Measurements from ENCODE around the gene HK3.
"Not testable (repeated sequence)": the region's sequence is repeated elsewhere in the genome, so short reads cannot be mapped to it uniquely, and the experiment has no call there.

The HK3 gene

DNA sequence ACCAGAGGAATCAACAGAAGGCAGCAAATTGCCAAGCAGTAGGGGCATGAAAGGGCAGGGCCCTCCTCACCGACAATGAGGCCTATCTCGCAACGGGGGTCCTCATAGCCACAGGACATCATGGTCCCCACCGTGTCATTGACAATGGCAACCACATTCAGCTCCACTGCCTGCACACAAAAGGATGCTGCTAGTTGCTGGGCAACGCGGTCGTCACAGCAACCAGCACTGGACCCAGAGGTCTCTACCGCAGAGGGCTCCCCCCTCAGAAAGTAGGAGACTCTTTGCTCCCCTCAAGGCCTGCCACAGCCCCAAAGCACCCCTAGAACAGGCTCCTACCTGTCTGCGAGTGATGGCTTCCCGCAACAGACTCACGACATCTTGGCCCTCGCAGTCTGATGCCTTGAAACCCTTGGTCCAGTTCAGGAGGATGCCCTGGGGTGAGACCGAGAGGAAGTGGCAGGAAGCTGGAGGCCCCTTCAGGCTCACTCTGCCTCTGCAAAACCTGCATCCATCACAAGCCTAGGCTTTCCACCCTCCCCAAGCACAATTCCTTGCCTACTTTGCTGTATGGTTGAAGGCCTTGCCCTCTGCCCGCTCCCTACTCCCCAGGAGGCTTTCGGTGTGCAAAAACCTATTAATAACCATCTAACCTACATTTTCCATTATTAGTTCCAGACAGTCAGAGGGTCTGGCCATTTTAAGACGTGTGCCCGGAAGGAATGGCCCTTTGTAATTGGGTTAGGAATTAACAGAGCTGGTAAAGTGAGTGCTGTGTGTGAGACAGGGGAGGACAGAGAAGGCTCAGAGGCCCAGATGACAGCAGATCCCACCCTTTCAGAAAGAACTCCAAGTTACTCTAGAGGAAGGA lies 15.2 kb downstream of the HK3 start:
- DNase-seq (ENCODE audit: low read depth in 1 of 2, low spot score in 1 of 2) = no peak

- DNase-seq (ENCODE audit: low read depth in 1 of 2, low spot score in 1 of 2) = no peak
Measured at GRCh38 chr5:176882567-176882903, 16.6 kb downstream of the HK3 start.

DNA sequence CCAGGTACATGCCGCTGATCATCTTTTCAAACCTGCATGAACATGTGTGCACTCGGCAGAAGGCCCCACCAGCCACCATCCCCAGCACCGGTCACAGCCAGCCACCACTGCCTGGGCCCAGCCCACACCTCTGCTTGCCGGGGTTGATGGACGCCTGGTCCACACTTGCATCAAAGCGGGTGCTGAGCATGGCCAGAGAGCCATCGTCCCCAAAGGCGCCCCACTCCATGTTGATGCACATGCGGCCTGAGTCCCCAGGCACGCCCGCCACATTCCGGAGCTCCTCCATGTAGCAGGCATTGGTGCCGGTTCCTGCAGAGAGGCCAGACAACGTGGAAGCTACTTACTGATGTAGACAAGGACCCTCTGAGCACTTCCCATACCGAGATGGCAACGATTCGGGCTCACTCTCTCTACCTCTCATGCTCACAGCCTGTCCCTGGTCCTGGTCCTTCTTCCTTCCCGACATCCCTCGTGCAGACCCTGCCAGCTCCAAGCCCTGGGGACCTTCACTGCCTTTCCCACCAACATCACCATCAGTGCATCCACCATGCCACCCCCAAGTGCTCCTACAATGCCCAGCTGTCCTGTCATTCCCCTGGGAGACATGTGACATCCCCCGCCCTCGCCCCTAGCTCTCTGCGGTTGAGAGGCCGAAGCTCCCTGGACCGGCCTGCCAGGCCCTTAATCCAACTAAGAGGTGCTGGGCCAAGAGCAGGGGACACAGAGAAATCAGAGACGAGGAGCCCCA lies 17.2 kb downstream of the HK3 start:
- no peak for DNase-seq (ENCODE audit: low read depth in 1 of 2, low spot score in 1 of 2)

- no peak for DNase-seq (ENCODE audit: low read depth in 1 of 2, low spot score in 1 of 2)
Measured at GRCh38 chr5:176881021-176881749, 18.0 kb downstream of the HK3 start.

- DNase-seq (ENCODE audit: low read depth in 1 of 2, low spot score in 1 of 2) = no peak
Measured at GRCh38 chr5:176880366-176881020, 18.7 kb downstream of the HK3 start.

GRCh38 chr5:176879663-176880361 lies 19.3 kb downstream of the HK3 start:
- no peak for DNase-seq (ENCODE audit: low read depth in 1 of 2, low spot score in 1 of 2)

- no peak for DNase-seq (ENCODE audit: low read depth in 1 of 2, low spot score in 1 of 2)
Measured at GRCh38 chr5:176878906-176879662, 20.1 kb downstream of the HK3 start.

GRCh38 chr5:176878463-176878862 lies 20.7 kb downstream of the HK3 start:
- DNase-seq (ENCODE audit: low read depth in 1 of 2, low spot score in 1 of 2) = no peak

- DNase-seq (ENCODE audit: low read depth in 1 of 2, low spot score in 1 of 2) = no peak
Measured at GRCh38 chr5:176877793-176878331, 21.3 kb downstream of the HK3 start.

- DNase-seq (ENCODE audit: low read depth in 1 of 2, low spot score in 1 of 2) = no peak
Measured at GRCh38 chr5:176876506-176877431, 22.4 kb downstream of the HK3 start.

- DNase-seq (ENCODE audit: low read depth in 1 of 2, low spot score in 1 of 2) = no peak
Measured at GRCh38 chr5:176875783-176876505, 23.2 kb downstream of the HK3 start.

DNA sequence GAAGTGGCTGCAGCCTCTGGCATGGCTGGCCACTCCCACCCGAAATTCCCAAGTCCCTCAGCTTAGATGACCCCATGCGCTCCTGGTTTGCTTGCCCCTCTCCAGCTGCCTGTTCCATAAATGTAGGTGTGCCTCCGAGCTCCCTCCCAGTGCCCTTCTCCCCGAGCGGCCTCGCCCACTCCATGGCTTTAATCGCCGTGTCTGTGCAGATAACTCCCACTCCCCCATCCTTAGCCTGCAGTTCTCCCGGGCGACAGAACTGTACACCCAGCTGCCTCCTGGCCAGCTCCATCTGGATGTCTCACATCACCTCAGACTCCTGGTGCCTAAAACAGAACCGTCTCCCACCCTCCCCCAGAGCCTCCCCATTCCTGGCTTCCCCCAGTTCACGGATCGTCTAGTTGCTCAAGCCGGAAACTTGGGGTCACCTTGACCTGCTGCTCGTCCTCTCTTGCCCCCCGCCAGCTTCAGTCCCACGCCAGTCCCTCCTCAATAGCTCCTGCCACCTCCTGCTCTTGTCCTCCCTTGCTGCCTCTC lies 24.1 kb downstream of the HK3 start:
- DNase-seq (ENCODE audit: low read depth in 1 of 2, low spot score in 1 of 2) = no peak

GRCh38 chr5:176874198-176874780 lies 24.9 kb downstream of the HK3 start:
- no peak for DNase-seq (ENCODE audit: low read depth in 1 of 2, low spot score in 1 of 2)

DNA sequence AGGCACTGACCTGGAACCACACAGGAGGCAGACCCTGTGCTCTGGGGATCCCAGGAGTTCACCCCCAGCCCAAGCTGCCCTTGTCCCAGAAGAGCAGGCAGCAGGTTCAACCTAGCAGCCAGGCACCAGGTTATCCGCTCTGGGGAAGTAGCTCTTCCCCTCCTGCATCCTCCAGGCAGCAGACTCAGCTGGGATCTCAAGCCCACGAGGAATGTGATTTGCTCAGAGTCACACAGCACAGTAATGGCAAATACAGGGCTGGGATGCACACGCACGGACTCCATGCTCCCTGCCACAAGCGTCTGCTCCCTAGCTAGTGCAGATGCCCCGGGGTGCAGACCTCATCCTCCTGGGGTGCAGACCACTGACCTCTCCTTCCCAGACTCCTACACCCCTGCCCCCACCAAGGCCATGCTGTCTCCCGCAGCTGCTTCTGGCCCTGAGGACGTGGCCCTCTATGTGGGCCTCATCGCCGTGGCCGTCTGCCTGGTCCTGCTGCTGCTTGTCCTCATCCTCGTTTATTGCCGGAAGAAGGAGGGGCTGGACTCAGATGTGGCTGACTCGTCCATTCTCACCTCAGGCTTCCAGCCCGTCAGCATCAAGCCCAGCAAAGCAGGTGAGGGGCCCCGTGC lies 25.5 kb downstream of the HK3 start:
- no peak for DNase-seq (ENCODE audit: low read depth in 1 of 2, low spot score in 1 of 2)

GRCh38 chr5:176873011-176873410 lies 26.1 kb downstream of the HK3 start:
- DNase-seq (ENCODE audit: low read depth in 1 of 2, low spot score in 1 of 2) = not testable (repeated sequence)

- not testable (repeated sequence) for DNase-seq (ENCODE audit: low read depth in 1 of 2, low spot score in 1 of 2)
Measured at GRCh38 chr5:176872586-176872985, 26.6 kb downstream of the HK3 start.

GRCh38 chr5:176870644-176871043 lies 28.5 kb downstream of the HK3 start:
- DNase-seq (ENCODE audit: low read depth in 1 of 2, low spot score in 1 of 2) = not testable (repeated sequence)

Data from activated CD4-positive, alpha-beta T cell treated with anti-CD3 and anti-CD28 coated beads, Interleukin-2, amount 50 U/mL, for 24 hours (primary cell).